ENCODE data around the gene ILDR2.

The ILDR2 gene

DNA sequence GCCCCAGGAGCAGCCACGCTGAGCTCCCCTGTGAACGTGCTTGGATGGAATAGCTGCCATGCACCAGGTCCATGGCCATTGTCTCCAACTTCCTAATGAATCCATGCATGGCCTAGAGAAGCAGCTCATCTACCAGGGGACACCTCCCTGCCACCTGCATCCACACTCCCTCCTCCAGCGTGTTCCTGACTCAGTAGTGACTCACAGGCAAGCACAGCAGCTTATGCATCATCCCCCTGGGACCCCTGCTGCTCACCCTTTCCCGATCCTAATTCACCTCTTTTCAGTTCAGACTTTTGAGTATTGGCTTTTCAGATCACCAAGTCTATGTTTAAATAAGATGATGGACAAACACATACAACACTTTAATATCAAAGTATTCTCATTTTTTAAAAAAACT is 59.4 kb downstream of the ILDR2 start:
- H3F3A ChIP-seq (ENCODE audit: low read depth): no peaks in the 10 kb centered on the region
- H3K4me1 ChIP-seq (ENCODE audit: insufficient read depth, low read length, poor library complexity, severe bottlenecking): no peaks in the 10 kb centered on the region
- peaks cover 5% of the 10 kb centered on the region for H3K27me3 ChIP-seq (ENCODE audit: insufficient read depth, low read length, poor library complexity, severe bottlenecking)
- no peak for TF ChIP-seq EZH2phosphoT487 (IDR thresholded peaks at IDR 0.05; ENCODE audit: borderline replicate concordance)
- TF ChIP-seq, protein P1, sequence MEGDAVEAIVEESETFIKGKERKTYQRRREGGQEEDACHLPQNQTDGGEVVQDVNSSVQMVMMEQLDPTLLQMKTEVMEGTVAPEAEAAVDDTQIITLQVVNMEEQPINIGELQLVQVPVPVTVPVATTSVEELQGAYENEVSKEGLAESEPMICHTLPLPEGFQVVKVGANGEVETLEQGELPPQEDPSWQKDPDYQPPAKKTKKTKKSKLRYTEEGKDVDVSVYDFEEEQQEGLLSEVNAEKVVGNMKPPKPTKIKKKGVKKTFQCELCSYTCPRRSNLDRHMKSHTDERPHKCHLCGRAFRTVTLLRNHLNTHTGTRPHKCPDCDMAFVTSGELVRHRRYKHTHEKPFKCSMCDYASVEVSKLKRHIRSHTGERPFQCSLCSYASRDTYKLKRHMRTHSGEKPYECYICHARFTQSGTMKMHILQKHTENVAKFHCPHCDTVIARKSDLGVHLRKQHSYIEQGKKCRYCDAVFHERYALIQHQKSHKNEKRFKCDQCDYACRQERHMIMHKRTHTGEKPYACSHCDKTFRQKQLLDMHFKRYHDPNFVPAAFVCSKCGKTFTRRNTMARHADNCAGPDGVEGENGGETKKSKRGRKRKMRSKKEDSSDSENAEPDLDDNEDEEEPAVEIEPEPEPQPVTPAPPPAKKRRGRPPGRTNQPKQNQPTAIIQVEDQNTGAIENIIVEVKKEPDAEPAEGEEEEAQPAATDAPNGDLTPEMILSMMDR (conservative IDR thresholded peaks at IDR 0.05; ENCODE audit: low read length): no peak
- no peak overlapping the region for H3K9ac ChIP-seq (ENCODE audit: low read depth, low read length, poor library complexity, severe bottlenecking)
- no peaks in the 10 kb centered on the region for H3K79me2 ChIP-seq (ENCODE audit: insufficient read depth, low read length)
- no peaks in the 10 kb centered on the region for H3K9me2 ChIP-seq (replicated peaks; ENCODE audit: low read depth, low read length)
- peaks cover 3% of the 10 kb centered on the region; the same call in 1 of the 2 replicates for H3K9me3 ChIP-seq (ENCODE audit: insufficient read depth, low read depth, low read length)
- no peak overlapping the region for H3K4me3 ChIP-seq (ENCODE audit: low read length, poor library complexity, severe bottlenecking)
- no peak overlapping the region for H3K4me2 ChIP-seq (ENCODE audit: low read depth, low read length, poor library complexity, severe bottlenecking)
- H3K36me3 ChIP-seq (ENCODE audit: insufficient read depth, low read length): no peaks in the 10 kb centered on the region
- no peak overlapping the region for H2AFZ ChIP-seq (ENCODE audit: low read length)
- no peaks in the 10 kb centered on the region for H4K20me1 ChIP-seq (ENCODE audit: insufficient read depth, low read length, poor library complexity, severe bottlenecking)

DNA sequence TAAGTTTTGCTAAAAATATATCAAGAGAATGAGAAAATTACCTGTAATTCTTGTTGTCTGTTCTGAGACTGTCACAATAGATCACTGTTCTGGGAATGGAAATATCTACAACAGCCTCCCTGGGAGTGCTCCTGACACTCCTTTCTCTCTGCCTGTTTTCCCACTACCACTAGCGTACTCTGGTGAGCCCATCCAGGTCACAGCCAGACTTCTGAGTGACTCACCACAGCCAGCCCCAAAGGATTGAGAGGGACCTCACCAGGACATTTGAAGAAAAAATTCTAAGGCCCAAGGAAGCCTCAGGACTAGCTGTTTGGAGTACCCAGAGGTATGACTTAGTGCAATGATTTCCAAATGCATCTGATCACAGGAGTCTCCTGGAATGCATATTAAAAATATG is 60.3 kb downstream of the ILDR2 start:
- no peaks in the 10 kb centered on the region for H3K9me2 ChIP-seq (replicated peaks; ENCODE audit: low read depth, low read length)
- TF ChIP-seq EZH2phosphoT487 (IDR thresholded peaks at IDR 0.05; ENCODE audit: borderline replicate concordance): no peak
- TF ChIP-seq, protein P1 (conservative IDR thresholded peaks at IDR 0.05; ENCODE audit: low read length): no peak

DNA sequence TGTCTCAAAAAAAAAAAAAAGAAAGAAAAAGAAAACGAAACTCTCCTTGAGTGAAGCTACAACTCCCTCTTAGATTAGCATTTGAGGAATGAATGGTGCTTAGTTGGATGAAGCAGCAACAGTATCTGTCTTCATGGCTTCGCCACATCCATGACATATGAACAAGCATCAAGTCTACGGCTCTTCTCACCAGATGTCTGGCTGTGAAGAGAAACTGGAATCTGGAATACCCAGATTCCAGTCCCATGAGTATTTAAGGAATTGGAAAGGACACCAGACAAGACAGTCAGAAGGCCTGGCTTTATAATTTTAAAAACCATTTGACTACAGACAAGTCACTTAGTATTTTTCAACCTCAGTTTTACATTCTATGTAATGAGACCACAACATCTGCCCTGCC is 61.2 kb downstream of the ILDR2 start:
- TF ChIP-seq, protein P1 (conservative IDR thresholded peaks at IDR 0.05; ENCODE audit: low read length): no peak
- no peak for TF ChIP-seq EZH2phosphoT487 (IDR thresholded peaks at IDR 0.05; ENCODE audit: borderline replicate concordance)
- H3K9me2 ChIP-seq (replicated peaks; ENCODE audit: low read depth, low read length): no peaks in the 10 kb centered on the region
- H3K36me3 ChIP-seq (ENCODE audit: insufficient read depth, low read length): no peaks in the 10 kb centered on the region
- no peak overlapping the region for H3K9ac ChIP-seq (ENCODE audit: low read depth, low read length, poor library complexity, severe bottlenecking)
- H3K4me2 ChIP-seq (ENCODE audit: low read depth, low read length, poor library complexity, severe bottlenecking): no peak overlapping the region
- H4K20me1 ChIP-seq (ENCODE audit: insufficient read depth, low read length, poor library complexity, severe bottlenecking): no peaks in the 10 kb centered on the region
- H3K27me3 ChIP-seq (ENCODE audit: insufficient read depth, low read length, poor library complexity, severe bottlenecking): peaks cover 5% of the 10 kb centered on the region
- no peak overlapping the region for H3K4me3 ChIP-seq (ENCODE audit: low read length, poor library complexity, severe bottlenecking)
- no peaks in the 10 kb centered on the region for H3K79me2 ChIP-seq (ENCODE audit: insufficient read depth, low read length)
- peaks cover 3% of the 10 kb centered on the region; the same call in 1 of the 2 replicates for H3K9me3 ChIP-seq (ENCODE audit: insufficient read depth, low read depth, low read length)
- no peaks in the 10 kb centered on the region for H3F3A ChIP-seq (ENCODE audit: low read depth)
- no peak overlapping the region for H2AFZ ChIP-seq (ENCODE audit: low read length)
- H3K4me1 ChIP-seq (ENCODE audit: insufficient read depth, low read length, poor library complexity, severe bottlenecking): peaks cover 3% of the 10 kb centered on the region

More for the DNA sequence above, 60.3 kb downstream of the ILDR2 start:
- Histone ChIP-seq H3F3A (ENCODE audit: low read depth) (no peaks in the 10 kb centered on the region), H3K27me3 (ENCODE audit: insufficient read depth, low read length, poor library complexity, severe bottlenecking) (peaks cover 5% of the 10 kb centered on the region), H4K20me1 (ENCODE audit: insufficient read depth, low read length, poor library complexity, severe bottlenecking) (no peaks in the 10 kb centered on the region), H3K4me3 (ENCODE audit: low read length, poor library complexity, severe bottlenecking) (no peak overlapping the region), H3K4me2 (ENCODE audit: low read depth, low read length, poor library complexity, severe bottlenecking) (no peak overlapping the region), H3K9ac (ENCODE audit: low read depth, low read length, poor library complexity, severe bottlenecking) (no peak overlapping the region), H3K79me2 (ENCODE audit: insufficient read depth, low read length) (no peaks in the 10 kb centered on the region), H3K4me1 (ENCODE audit: insufficient read depth, low read length, poor library complexity, severe bottlenecking) (peaks cover 3% of the 10 kb centered on the region), H2AFZ (ENCODE audit: low read length) (no peak overlapping the region), H3K36me3 (ENCODE audit: insufficient read depth, low read length) (no peaks in the 10 kb centered on the region), H3K9me3 (ENCODE audit: insufficient read depth, low read depth, low read length) (peaks cover 3% of the 10 kb centered on the region; the same call in 1 of the 2 replicates)
